Prostate gland (tissue), 2 donors: ENCODE data around the gene PRR27. TPM values are rescaled to one million over a fixed set of nuclear protein-coding genes. Genes with fewer than 3 reads are reported as not detected.
"Not testable (repeated sequence)": the region's sequence is repeated elsewhere in the genome, so short reads cannot be mapped to it uniquely, and the experiment has no call there.

Experiments used
- DNase-seq: peaks from one replicate; pipeline ENCODE4 v3.0.0-alpha.2; 2019; ENCODE audit warnings: low spot score
- H3K27ac ChIP-seq, 2 donors: fragments of 200-600 bp; sonication (generic); 2 replicates each; pipeline ENCODE4 v1.5.1; 2017 to 2019
- H3K27me3 ChIP-seq: fragments of 200-600 bp; sonication (generic); replicated peaks from 2 replicates; pipeline ENCODE4 v1.5.1; 2019; ENCODE audit not compliant: insufficient read depth
- H3K36me3 ChIP-seq, 2 donors: fragments of 200-600 bp; sonication (generic); 1 replicate in 1 of 2; 2 replicates in 1 of 2; pipeline versions ENCODE4 v1.5.1 to v1.8.1; 2017 to 2019
- H3K4me1 ChIP-seq: fragments of 200-600 bp; sonication (generic); replicated peaks from 2 replicates; pipeline ENCODE4 v1.5.1; 2019
- H3K4me3 ChIP-seq, 2 donors: fragments of 200-600 bp; sonication (generic); 2 replicates each; pipeline ENCODE4 v1.5.1; 2017 to 2019
- H3K9me3 ChIP-seq: fragments of 200-600 bp; sonication (generic); 2 replicates; pipeline ENCODE4 v1.5.1; 2017
- POLR2A ChIP-seq: fragments of 450-650 bp; IDR thresholded peaks from one replicate; pipeline ENCODE4 v1.6.1; 2016; ENCODE audit warnings: antibody characterized with exemption, mild to moderate bottlenecking
- POLR2AphosphoS5 ChIP-seq: sonication (generic); formaldehyde crosslinking; IDR thresholded peaks from one replicate; pipeline ENCODE4 v1.6.1; 2017; ENCODE audit warnings: antibody characterized with exemption
- WGBS: methylation state at CpG from one replicate; pipeline ENCODE4 v1.1.5; 2018; 5-methylcytosine and 5-hydroxymethylcytosine counted together
- intact Hi-C: fragments of 100-400 bp; cut with DNase I; formaldehyde crosslinking; loops from one replicate; pipeline ENCODE4 v1.14.2; 2022
- total RNA-seq, 2 donors: library from RNA; depleted of rRNA; stranded (reverse); fragments of >200 nt; gene quantifications; one replicate each; pipeline ENCODE4 v1.1.0, GENCODE V29; 2016
- TF ChIP-seq, protein P1 (sequence below), 4 experiments: fragments of 200-600 bp in 2 of 4; fragments of 450-650 bp in 2 of 4; sonication (generic) in 2 of 4; IDR thresholded peaks; 1 replicate in 3 of 4; 2 replicates in 1 of 4; pipeline ENCODE4 v1.5.1; 2016 to 2019; ENCODE audit warnings: antibody characterized with exemption in 4 of 4, mild to moderate bottlenecking in 2 of 4, moderate library complexity in 2 of 4

The PRR27 gene
- total RNA-seq, 2 donors from 2014 or later, result 0.23 TPM; not detected in 1

GRCh38 chr4:70192895-70193294 lies 38.9 kb downstream of the PRR27 start:
- H3K36me3 ChIP-seq, result no peaks in the 10 kb centered on the region
- H3K27me3 ChIP-seq, result no peaks in the 10 kb centered on the region
- DNase-seq, result no peak
- H3K9me3 ChIP-seq, result no peaks in the 10 kb centered on the region
- TF ChIP-seq POLR2A (no peak), POLR2AphosphoS5 (no peak)
- TF ChIP-seq, protein P1, sequence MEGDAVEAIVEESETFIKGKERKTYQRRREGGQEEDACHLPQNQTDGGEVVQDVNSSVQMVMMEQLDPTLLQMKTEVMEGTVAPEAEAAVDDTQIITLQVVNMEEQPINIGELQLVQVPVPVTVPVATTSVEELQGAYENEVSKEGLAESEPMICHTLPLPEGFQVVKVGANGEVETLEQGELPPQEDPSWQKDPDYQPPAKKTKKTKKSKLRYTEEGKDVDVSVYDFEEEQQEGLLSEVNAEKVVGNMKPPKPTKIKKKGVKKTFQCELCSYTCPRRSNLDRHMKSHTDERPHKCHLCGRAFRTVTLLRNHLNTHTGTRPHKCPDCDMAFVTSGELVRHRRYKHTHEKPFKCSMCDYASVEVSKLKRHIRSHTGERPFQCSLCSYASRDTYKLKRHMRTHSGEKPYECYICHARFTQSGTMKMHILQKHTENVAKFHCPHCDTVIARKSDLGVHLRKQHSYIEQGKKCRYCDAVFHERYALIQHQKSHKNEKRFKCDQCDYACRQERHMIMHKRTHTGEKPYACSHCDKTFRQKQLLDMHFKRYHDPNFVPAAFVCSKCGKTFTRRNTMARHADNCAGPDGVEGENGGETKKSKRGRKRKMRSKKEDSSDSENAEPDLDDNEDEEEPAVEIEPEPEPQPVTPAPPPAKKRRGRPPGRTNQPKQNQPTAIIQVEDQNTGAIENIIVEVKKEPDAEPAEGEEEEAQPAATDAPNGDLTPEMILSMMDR (IDR thresholded peaks at IDR 0.05), result no peak
- no peak overlapping the region for H3K27ac ChIP-seq
- intact Hi-C loops, result no loop called here
- H3K4me1 ChIP-seq, result no peaks in the 10 kb centered on the region
- WGBS, result 91% methylated on average over 2 of the region's 2 CpGs
- no peak overlapping the region for H3K4me3 ChIP-seq

DNA sequence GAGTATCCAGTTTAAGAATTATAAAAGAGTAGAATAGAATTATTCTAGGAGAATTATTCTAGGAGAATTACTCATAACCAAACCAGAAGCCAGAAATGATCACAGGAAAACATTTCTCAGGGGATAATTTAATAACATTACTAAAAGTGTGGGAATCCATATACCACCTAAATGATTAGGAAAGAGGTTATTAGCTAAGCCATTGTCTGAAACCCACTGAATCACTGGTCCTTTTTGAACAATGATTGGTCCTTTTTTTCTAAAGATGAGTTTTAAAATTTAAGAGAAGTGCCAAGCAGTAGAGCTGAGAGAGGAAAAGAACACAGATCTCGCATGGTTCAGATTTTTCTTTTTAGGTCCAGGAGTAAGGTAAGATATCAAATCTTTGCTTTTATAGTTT lies 41.4 kb downstream of the PRR27 start, which contains the start of gene ODAM:
TSS of gene ODAM (plus strand) at position 301 of the 400 bp plus-strand sequence. CDS start 819 bp downstream, outside the sequence.
- Histone ChIP-seq H3K4me3 (no peak within 1 kb of the TSS), H3K27ac (no peak within 1 kb of the TSS), H3K4me1 (no peaks in the 10 kb centered on the region), H3K36me3 (no peaks in the 10 kb centered on the region), H3K9me3 (no peaks in the 10 kb centered on the region), H3K27me3 (no peaks in the 10 kb centered on the region)
- intact Hi-C loops, result no loop called here
- DNase-seq, result no peak
- WGBS, result 97% methylated on average over 1 of the region's 1 CpG
- TF ChIP-seq, protein P1 (IDR thresholded peaks at IDR 0.05), result no peak
- no peak for TF ChIP-seq POLR2A

DNA sequence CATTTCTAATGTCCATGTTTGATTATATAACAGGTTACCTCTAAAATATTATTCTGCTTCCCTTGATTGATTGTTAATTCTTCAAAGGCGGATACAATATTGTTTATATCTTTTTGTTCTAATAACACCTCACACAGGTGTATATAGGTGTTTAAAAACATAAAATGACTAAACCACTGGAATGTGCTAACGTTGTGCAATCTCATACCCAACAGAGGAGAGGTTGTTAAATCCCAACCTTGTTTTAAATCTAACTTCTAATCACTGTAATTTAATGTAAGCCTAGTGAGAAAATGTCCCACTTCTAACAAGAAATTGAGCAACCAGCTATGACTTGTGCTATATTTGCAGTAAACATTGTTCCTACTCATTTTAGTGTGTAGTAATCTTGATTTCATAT lies 42.8 kb downstream of the PRR27 start:
- Histone ChIP-seq H3K4me1 (no peaks in the 10 kb centered on the region), H3K27me3 (no peaks in the 10 kb centered on the region), H3K4me3 (no peak overlapping the region), H3K9me3 (no peaks in the 10 kb centered on the region), H3K27ac (no peak overlapping the region), H3K36me3 (no peaks in the 10 kb centered on the region)
- intact Hi-C loops, result no loop called here
- no peak for DNase-seq
- 70% methylated on average over 2 of the region's 2 CpGs for WGBS
- TF ChIP-seq POLR2A (no peak), POLR2AphosphoS5 (no peak)
- TF ChIP-seq, protein P1 (IDR thresholded peaks at IDR 0.05), result no peak

- H3K9me3 ChIP-seq, result no peaks in the 10 kb centered on the region
- no peaks in the 10 kb centered on the region for H3K4me1 ChIP-seq
- TF ChIP-seq POLR2A, result no peak
- TF ChIP-seq, protein P1 (IDR thresholded peaks at IDR 0.05), result no peak
- TF ChIP-seq POLR2AphosphoS5, result peak; percentile 14
- WGBS, result 56% methylated on average over 2 of the region's 2 CpGs
- no peaks in the 10 kb centered on the region for H3K27me3 ChIP-seq
- DNase-seq, result peak; percentile 68
- no peaks in the 10 kb centered on the region for H3K36me3 ChIP-seq
- H3K4me3 ChIP-seq, result no peak overlapping the region
- peak overlapping the region; percentile 23 to 35 for H3K27ac ChIP-seq
- intact Hi-C loops, result no loop called here
Observed at GRCh38 chr4:70197842-70198241, 43.8 kb downstream of the PRR27 start.

- Histone ChIP-seq H3K27me3 (no peaks in the 10 kb centered on the region), H3K4me3 (no peak overlapping the region), H3K4me1 (no peaks in the 10 kb centered on the region), H3K9me3 (no peaks in the 10 kb centered on the region), H3K36me3 (no peaks in the 10 kb centered on the region), H3K27ac (no peak overlapping the region)
- intact Hi-C loops, result no loop called here
- 41% methylated on average over 1 of the region's 1 CpG for WGBS
- TF ChIP-seq POLR2AphosphoS5 (no peak), POLR2A (no peak)
- TF ChIP-seq, protein P1 (IDR thresholded peaks at IDR 0.05), result no peak
- no peak for DNase-seq
Observed at GRCh38 chr4:70203601-70204000, 49.6 kb downstream of the PRR27 start.

GRCh38 chr4:70212752-70213151 lies 58.7 kb downstream of the PRR27 start:
- DNase-seq, H3K4me3 ChIP-seq, H3K27ac ChIP-seq, intact Hi-C loops, H3K9me3 ChIP-seq, H3K27me3 ChIP-seq, H3K4me1 ChIP-seq, H3K36me3 ChIP-seq: not testable (repeated sequence)
- WGBS, result 74% methylated on average over 4 of the region's 4 CpGs
